ENCODE measurements around the gene RGPD5.
"Not testable (repeated sequence)": the region's sequence is repeated elsewhere in the genome, so short reads cannot be mapped to it uniquely, and the experiment has no call there.

Gene RGPD5

DNA sequence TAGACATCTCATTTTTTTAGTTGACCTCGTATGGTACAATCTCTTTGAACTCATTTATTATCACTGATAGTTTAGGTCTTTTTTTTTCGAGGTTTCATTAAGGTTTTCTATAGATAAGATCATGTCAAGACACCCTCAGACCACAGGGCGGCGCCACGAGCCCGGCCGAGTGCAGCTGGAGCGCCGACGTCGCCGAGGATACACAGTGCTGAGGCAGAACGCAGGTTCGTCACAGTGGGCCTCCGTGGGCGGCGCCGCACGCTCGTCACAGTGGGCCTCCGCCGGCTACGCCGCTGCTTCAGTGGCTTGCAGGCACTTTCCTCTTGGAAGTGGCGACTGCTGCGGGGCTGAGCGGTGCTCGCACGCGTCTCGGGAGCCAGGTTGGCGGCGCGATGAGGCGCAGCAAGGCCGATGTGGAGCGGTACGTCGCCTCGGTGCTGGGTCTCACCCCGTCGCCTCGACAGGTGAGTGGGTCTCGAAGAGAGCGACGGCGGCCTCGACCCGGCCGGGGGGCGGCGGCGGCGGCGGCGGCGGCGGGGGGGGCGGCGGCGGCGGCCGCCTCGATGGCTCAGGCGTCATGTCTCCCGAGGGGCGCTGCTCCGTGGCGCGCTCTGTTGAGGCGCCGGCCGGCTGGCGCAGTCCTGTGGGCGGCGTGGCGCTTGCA lies at the start of gene RGPD5:
Gene RGPD5 (plus strand): TSS at position 232 of the 664 bp plus-strand sequence. CDS start 161 bp downstream, at position 393.
- DNase-seq, result not testable (repeated sequence)

DNA sequence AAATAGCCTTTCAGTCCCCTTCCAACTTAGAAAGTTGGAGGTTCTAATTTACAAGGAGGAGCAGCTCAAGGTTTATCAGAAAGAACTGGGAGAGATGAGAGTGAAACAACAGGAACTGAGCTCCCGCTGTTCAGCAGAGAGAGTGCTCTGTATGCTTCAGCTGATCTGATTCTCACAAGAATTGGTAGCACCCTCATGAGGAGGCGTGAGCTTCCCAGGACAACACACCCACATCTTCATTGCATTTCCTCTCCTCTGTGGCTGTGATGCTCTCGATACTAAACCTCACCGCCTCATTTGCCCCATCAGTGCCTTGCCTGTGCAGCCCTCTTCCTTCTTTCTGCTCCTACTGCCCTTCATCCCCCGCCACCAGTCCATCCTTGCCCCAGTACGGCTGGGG lies 42.5 kb upstream of the RGPD5 start:
- not testable (repeated sequence) for DNase-seq

DNA sequence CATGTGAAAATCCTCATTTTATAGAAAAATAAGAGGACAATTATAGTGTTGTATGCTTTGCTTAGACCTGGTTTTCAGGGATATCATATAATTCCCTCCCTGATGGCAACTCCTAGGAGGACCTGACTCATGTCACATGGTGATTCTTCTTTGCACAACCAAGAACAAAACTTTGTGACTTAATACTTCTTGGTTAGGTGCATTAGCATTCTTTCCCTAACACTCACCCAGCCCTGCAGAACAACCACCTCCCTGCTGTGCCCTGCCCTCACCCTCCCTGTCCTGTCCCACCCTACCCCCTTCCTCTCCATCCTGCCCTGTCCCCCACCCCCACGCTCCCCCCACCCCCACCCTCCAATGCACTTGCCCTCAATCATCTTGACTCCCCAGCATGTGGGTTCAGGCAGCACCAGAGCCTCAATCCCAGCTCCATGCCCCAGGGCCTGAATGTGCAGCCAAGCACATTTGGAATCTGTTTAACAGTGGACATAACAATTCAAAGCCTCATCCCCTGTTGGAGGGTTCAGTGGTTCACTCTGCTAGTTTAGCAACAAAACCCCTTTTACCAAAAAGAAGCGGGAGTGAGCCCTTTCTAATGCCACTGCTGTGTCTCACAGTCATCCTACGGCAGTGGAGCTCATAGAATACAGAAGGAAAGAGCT lies 36.8 kb upstream of the RGPD5 start:
- DNase-seq, result not testable (repeated sequence)

DNA sequence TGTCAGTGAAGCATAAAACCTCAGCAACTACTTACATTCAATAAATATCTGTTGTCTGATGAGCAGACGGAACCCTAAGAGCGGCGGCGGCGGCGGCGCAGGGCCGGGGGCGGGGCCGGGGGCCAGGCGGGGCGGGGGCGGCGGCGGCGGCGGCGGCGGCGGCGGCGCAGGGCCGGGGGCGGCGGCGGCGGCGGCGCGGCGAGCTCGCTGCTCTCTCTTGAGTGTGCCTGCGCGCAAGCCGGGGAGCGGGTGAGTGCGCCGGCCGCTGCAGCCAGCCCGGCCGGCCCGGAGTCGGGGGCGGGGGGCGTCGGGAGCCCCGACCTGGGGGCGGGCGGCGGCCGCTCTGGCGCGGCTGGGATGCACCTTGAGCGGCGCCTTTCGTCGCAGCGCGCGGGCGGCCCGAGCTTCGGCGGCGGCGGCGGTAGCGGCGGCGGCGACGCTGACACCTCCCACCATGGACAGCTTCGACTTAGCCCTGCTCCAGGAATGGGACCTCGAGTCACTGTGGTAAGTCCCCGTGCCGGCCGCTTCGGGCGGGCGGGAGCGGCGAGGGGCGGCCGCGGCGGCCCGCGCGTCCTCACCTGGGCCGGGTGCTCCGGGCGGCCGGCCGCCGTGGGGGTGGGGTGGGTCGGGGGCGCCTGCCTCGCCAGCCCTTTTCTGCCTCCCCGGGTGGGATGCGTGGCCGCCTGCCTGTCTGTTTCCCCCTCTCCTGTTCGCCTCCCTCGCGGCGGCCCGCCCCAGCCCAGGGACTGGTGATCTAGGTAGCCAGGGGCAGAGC lies 33.7 kb upstream of the RGPD5 start:
- not testable (repeated sequence) for DNase-seq

GRCh38 chr2:109761043-109761454 lies 33.1 kb upstream of the RGPD5 start:
- DNase-seq, result not testable (repeated sequence)

DNA sequence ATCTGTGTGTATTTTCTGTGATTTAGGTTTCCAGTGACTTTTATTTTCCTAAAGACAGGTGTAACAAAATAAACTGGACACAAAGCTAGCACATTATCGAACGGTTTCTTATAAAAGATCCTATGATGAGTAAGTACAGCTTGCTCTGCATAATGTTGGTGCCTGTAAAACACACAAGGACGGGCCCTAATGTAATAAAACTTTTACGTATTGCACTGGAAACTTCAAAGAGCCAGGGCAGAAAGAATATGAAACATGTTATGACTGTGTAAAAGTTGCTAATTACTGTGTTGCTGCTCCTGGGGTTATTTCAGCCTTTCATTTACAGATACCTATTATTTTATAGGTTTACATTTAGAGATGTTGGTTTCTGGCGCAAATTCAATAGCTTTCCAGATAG lies 32.1 kb upstream of the RGPD5 start:
- not testable (repeated sequence) for DNase-seq

DNA sequence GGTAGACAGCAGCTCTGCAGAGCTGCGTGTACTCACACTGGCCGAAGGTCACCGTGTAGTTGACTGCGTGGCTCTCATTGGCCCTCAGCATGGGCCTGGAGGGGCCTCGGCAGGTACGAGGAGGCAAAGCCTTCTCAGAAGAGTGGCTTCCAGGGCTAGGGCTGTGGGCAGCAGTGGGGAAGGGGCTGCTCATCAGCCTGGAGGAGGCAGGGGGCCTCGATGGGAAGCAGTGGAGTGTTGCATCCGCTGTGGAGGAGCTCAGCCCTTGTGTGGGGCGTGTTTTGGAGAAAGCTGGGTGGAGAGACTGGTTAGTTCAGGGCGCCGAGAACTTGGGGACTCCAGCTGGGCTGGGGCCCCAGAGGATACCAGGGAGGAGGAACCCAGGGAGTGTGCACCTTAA lies 28.0 kb upstream of the RGPD5 start:
- not testable (repeated sequence) for DNase-seq

- not testable (repeated sequence) for DNase-seq
Measured at GRCh38 chr2:109766886-109767578, 27.1 kb upstream of the RGPD5 start.

- DNase-seq, result not testable (repeated sequence)
Measured at GRCh38 chr2:109768934-109769333, 25.2 kb upstream of the RGPD5 start.

GRCh38 chr2:109779118-109779517 lies 15.0 kb upstream of the RGPD5 start:
- not testable (repeated sequence) for DNase-seq

DNA sequence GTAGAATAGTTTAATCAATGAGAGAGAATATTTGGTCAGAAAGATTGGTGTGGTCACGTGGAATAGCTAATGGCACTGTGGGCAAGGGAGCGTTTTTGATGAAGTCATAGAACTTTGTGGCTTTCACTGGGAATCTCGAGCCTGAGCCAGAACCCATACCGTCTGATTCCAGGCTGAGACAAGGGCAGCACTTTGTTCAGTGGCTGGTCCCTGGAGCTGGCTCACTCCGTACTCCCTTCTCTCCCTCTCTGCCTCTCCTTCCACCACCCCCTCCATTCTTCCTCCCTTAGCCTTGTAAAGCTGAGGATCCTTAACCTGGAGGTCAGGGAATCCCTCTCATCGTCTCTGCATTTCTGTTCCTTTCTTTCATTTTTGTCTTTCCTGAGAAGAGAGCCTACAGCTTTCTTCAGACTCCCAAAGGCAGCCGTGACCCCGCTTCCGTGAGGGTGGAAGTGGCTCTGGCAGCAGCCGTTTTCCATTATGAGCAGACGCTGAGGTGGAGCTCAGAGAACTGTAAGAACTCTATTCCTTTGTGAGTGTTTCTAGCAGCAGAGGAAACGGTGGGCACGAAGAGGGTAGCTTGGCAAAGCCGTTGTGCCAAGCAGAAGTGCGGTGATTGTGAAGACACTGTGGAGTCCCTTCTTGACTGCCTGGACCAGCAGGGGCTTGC lies 12.8 kb upstream of the RGPD5 start:
- DNase-seq, result not testable (repeated sequence)

DNA sequence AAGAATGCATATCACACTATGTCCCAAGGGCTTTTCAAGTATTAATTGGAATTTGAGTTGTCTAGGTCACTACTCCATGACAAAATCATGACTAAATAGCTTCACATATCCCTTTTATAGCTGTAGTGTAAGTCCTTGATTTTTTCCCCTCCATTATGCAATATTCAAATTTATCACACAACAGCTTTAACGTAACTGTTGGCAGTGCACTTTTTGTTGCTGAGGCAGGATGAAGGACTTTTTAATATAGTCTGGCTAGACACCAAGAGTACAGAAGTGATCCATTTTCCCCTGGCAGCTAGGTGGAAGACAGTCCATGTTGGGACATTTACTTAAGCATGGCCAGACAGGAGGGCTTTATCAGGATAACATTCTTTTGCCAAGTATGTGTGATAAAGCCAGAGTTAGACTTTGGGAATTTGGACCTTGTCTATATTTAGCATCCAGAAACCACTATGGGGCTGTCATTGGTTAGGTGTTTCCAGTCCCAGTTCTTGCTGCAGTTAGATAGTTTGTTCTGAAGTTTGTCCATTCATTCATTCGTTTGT lies 11.6 kb upstream of the RGPD5 start:
- not testable (repeated sequence) for DNase-seq

- DNase-seq, result not testable (repeated sequence)
Measured at GRCh38 chr2:109791530-109792279, 2.4 kb upstream of the RGPD5 start.

DNA sequence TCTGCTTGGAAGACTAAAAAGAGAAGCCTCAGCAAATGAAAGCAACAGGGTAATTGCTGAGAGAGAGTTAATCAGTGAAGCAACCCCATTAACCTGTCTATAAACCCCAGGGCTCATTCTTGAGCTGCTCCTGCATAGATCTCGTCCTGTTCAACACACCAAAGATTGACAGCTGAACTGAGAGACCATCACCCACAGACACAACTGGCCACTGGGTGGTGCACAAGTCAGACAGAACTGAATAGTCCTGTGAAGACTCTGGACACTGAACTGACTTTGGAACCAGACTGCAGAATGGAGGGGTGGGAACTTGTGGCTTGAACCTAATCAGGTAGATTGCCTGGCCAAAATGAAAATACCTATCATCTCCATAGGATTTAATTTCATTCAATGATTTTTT lies 1.4 kb upstream of the RGPD5 start:
- DNase-seq, result not testable (repeated sequence)

DNA sequence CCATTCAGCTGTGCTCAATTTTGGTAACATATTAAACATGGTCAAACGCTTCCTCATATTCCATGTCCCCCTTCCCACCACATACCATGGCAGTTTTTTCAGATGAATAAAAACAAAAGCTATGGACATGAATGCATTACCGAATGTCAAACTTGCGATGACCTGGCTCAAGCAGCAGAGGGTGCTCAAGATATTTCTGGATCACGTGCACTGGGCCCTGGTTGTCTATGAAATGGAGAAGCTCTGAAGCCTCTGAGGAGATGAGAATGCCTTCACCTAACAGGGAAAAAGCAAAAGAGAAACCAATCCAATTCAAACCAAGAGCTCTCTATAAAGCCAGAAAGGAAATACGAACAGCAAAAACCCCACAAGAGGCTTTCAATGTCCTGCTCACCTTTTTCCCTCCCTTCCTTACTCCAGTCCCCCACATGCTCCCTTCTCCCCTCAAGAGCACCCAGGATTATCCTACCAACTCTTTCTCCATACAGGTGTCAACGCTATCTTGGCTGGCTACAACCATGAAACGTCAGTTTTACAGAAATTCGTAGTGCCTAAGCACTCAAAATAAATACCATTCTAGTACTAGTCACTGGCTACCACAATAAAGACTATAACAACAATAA lies 77.1 kb downstream of the RGPD5 start:
- DNase-seq, result not testable (repeated sequence)

DNA sequence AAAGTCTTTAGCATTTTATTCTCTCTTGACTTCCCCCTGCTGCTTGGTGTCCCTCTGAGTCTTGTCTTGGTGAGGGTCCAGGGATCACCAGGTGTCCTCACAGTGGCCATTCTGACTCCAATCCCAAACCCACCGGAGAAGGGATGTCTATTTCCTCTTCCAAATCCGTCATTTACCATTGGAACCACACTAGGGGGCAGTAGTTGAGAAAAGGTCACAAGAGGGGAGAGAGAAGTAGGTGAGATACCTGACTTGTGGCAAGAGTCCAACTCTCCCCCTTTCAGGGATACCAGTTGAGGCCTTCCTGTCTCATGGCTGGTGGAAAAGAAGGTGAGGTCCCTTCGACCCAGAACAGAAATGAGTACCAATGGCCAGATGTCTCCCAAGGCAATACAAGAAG lies 82.5 kb downstream of the RGPD5 start:
- not testable (repeated sequence) for DNase-seq

DNA sequence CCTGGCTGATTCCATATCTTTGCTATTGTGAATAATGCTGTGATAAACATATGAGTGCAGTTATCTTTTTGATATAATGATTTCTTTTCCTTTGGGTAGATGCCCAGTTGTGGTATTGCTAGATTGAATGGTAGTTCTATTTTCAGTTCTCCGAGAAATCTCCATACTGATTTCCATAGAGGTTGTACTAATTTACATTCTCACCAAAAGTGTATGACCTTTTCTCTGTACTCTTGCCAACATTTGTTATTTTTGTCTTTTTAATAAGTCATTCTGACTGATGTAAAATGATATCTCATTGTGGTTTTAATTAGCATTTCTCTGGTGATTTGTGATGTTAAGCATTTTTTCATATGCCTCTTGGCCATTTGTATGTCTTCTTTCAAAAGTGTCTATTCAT lies 88.0 kb downstream of the RGPD5 start:
- DNase-seq, result not testable (repeated sequence)

- DNase-seq, result not testable (repeated sequence)
Measured at GRCh38 chr2:109888414-109888813, 94.3 kb downstream of the RGPD5 start.

GRCh38 chr2:109889909-109890308 lies 95.8 kb downstream of the RGPD5 start:
- not testable (repeated sequence) for DNase-seq

DNA sequence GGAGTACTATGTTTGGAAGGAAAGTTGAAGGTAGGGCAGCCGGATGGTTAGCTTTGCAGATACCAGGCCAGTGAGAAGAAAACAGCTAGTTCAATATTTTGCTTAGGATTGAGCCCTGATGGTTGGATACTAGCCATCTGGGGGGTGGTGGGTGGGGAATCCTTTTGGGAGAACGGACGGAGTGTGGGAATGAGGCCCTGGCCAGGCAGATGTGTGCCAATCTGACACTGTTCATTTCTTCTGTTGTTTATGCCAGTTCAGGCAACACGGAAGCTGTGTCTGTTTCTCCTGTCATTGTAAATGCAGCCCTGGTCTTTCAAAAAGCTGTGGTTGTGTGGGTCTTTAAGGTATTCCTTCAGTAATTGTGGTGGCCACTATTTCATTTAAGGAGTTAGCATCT lies 96.9 kb downstream of the RGPD5 start:
- DNase-seq, result not testable (repeated sequence)

DNA sequence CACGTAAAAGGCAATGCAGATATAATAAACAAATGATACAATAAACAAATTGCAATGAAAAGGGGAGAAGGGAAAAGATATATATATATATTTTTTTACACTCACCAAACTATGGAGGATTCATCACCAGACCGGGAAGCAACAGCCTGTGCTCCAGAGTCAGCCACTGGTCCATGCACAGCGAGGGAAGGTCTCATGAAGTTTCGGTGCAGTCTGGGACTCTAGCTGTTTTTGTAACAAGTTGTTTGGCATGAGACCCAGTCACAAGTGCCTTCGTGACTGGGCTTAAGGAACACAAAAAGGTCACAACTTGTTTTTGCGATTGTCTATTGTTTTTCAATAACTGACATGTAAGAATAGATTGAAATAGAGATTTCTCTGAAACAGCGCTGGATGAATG lies 99.6 kb downstream of the RGPD5 start:
- DNase-seq, result not testable (repeated sequence)

Data from GOT3 (cell line).